ENCODE results near the gene DNAJC15.

DNA sequence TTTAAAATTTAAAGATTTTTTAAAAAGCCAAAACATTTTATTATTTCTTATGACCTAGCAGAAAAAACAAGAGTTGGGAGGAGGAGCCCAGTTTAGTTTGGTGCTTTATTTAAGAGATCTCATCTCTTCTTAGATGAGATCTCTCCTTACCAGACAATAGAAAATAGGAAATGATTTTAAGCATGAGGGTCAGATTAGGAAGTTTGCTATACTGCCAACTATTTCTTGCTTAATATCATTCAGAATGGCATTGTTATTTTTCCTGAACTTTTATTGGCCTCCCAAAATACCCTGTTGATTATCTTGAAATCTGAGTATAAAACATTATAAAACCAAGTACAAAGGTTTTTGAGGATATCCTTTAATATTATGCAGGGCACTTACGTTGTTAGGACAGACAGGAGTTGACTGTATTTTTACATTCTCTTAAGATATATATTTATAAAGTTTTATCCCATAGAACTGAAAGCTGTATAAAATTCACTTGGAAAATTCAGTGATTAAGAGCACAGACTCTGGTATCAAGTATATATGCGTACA, 56.1 kb downstream of the DNAJC15 start:
- TF ChIP-seq SIN3A (IDR thresholded peaks at IDR 0.05; ENCODE audit: borderline replicate concordance, insufficient read depth, low read depth, low read length) (no peak), POLR2AphosphoS5 (IDR thresholded peaks at IDR 0.05; ENCODE audit: low read depth, low read length) (no peak), TCF7L2 (IDR thresholded peaks at IDR 0.05; ENCODE audit: low read depth, low read length) (no peak)
- TF ChIP-seq, protein P1, sequence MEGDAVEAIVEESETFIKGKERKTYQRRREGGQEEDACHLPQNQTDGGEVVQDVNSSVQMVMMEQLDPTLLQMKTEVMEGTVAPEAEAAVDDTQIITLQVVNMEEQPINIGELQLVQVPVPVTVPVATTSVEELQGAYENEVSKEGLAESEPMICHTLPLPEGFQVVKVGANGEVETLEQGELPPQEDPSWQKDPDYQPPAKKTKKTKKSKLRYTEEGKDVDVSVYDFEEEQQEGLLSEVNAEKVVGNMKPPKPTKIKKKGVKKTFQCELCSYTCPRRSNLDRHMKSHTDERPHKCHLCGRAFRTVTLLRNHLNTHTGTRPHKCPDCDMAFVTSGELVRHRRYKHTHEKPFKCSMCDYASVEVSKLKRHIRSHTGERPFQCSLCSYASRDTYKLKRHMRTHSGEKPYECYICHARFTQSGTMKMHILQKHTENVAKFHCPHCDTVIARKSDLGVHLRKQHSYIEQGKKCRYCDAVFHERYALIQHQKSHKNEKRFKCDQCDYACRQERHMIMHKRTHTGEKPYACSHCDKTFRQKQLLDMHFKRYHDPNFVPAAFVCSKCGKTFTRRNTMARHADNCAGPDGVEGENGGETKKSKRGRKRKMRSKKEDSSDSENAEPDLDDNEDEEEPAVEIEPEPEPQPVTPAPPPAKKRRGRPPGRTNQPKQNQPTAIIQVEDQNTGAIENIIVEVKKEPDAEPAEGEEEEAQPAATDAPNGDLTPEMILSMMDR (IDR thresholded peaks at IDR 0.05): no peak
- TF ChIP-seq, protein P2, sequence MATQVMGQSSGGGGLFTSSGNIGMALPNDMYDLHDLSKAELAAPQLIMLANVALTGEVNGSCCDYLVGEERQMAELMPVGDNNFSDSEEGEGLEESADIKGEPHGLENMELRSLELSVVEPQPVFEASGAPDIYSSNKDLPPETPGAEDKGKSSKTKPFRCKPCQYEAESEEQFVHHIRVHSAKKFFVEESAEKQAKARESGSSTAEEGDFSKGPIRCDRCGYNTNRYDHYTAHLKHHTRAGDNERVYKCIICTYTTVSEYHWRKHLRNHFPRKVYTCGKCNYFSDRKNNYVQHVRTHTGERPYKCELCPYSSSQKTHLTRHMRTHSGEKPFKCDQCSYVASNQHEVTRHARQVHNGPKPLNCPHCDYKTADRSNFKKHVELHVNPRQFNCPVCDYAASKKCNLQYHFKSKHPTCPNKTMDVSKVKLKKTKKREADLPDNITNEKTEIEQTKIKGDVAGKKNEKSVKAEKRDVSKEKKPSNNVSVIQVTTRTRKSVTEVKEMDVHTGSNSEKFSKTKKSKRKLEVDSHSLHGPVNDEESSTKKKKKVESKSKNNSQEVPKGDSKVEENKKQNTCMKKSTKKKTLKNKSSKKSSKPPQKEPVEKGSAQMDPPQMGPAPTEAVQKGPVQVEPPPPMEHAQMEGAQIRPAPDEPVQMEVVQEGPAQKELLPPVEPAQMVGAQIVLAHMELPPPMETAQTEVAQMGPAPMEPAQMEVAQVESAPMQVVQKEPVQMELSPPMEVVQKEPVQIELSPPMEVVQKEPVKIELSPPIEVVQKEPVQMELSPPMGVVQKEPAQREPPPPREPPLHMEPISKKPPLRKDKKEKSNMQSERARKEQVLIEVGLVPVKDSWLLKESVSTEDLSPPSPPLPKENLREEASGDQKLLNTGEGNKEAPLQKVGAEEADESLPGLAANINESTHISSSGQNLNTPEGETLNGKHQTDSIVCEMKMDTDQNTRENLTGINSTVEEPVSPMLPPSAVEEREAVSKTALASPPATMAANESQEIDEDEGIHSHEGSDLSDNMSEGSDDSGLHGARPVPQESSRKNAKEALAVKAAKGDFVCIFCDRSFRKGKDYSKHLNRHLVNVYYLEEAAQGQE (IDR thresholded peaks at IDR 0.05; ENCODE audit: insufficient read depth in 1 of 2, low read depth in 2 of 2, low read length in 1 of 2): no peak

Data from Panc1 (cell line).